Measurements from ENCODE around the gene KRTAP23-1. TPM values are rescaled to one million over a fixed set of nuclear protein-coding genes. Genes with fewer than 3 reads are reported as not detected.
A peak's percentile ranks its signal among the peaks of the same experiment; 100 is the strongest.

The KRTAP23-1 gene, protein sequence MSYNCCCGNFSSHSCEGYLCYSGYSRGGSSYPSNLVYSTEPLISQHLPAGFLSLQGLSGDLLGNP
- total RNA-seq (2021; fragmentation: NEBNext Ultra II Directional; extraction: Animal tissue kit (Norgen Biotek cat#: 25700)) (not detected in 2 replicates), polyA plus RNA-seq (2011; rRNA removed) (not detected in 2 replicates), polyA minus RNA-seq (2011; rRNA and poly(A)+ RNA removed) (not detected in 2 replicates)
- not detected for polyA plus RNA-seq (2011; cell fraction: cytosol; rRNA removed)
- polyA plus RNA-seq (2011; cell fraction: nucleus; rRNA removed) = not detected
- not detected in 4 replicates for polyA plus RNA-seq (2012, experiment 1 of 2)
- polyA plus RNA-seq (2012, experiment 2 of 2) = not detected
- not detected for polyA plus RNA-seq (2013, experiment 1 of 2)
- not detected for polyA plus RNA-seq (2013, experiment 2 of 2)
- polyA minus RNA-seq (2011; cell fraction: cytosol; rRNA and poly(A)+ RNA removed) = not detected
- polyA minus RNA-seq (2011; cell fraction: nucleus; rRNA and poly(A)+ RNA removed) = not detected
- long read RNA-seq, experiment 1 = 0 reads
- long read RNA-seq, experiment 2 = 0 reads

DNA sequence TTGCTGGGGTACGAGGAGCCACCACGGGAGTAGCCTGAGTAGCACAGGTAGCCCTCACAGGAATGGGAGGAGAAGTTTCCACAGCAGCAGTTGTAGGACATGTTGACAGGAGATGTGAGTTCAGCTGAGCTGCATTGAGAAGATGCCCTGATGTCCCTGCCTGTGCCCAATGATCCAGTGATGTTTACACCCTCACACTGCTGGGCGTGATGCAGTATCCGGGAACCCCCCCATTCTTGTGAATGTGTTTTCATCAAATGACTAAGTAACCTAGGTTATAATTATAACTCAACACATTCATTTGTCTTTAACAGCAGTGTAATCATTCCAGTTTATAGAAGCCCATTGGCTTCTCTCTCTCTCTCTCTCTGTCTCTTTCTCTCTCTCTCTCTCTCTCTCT, at the start of gene KRTAP23-1:
Gene KRTAP23-1 (minus strand): TSS at position 101 of the 400 bp plus-strand sequence. CDS start 0 bp downstream, at position 101.
- no peak within 1 kb of the TSS for H3K14ac ChIP-seq (ENCODE audit: insufficient read length)
- ChIA-PET POLR2A (ENCODE audit: partially characterized antibody) (no interaction called here), CTCF (ENCODE audit: partially characterized antibody) (interaction anchor here (0.6 to 1.7 kb wide), 4 partner anchors 60 to 721 kb away, joined by 3 to 8 read pairs (median 4); no protein-coding TSS in a partner anchor)
- no peak within 1 kb of the TSS for H3K4me3 ChIP-seq (ENCODE audit: extremely low read depth in 1 of 4, insufficient read depth in 2 of 4, low read depth in 3 of 4, low read length in 4 of 4)
- H3K23ac ChIP-seq (ENCODE audit: insufficient read length) = no peak within 1 kb of the TSS
- no peak within 1 kb of the TSS for H3K56ac ChIP-seq (replicated peaks; ENCODE audit: insufficient read length, low read depth, low read length)
- H2BK5ac ChIP-seq (ENCODE audit: low read depth, low read length) = no peak within 1 kb of the TSS
- no peak within 1 kb of the TSS; the same call in 1 of the 2 replicates for H2BK15ac ChIP-seq (ENCODE audit: low read length)
- no peak within 1 kb of the TSS for H4K5ac ChIP-seq (ENCODE audit: insufficient read length, low read depth, low read length)
- H2BK120ac ChIP-seq (replicated peaks; ENCODE audit: low read depth, low read length) = no peak within 1 kb of the TSS
- H3K36me3 ChIP-seq (ENCODE audit: control insufficient read depth in 2 of 4, insufficient read depth in 4 of 4, low read length in 3 of 4) = no peaks in the 10 kb centered on the region
- no peak within 1 kb of the TSS for H2BK20ac ChIP-seq (ENCODE audit: low read length)
- no peaks in the 10 kb centered on the region for H3K23me2 ChIP-seq (ENCODE audit: low read depth, low read length)
- no peak within 1 kb of the TSS for H3K9ac ChIP-seq (replicated peaks in 1 of 4; ENCODE audit: extremely low read depth in 1 of 4, low read depth in 3 of 4, low read length in 3 of 4)
- H3K27me3 ChIP-seq (replicated peaks in 1 of 4; ENCODE audit: control insufficient read depth in 3 of 4, extremely low read depth in 1 of 4, insufficient read depth in 3 of 4, low read length in 3 of 4) = no peaks in the 10 kb centered on the region
- H3K79me2 ChIP-seq (ENCODE audit: control insufficient read depth in 1 of 2, insufficient read depth in 2 of 2, low read length in 2 of 2) = no peaks in the 10 kb centered on the region
- no peak within 1 kb of the TSS for H3K18ac ChIP-seq (ENCODE audit: extremely low read depth, low read length)
- FAIRE-seq (no peak), DNase-seq (ENCODE audit: low read depth in 1 of 2, low spot score in 2 of 2) (no peak)
- peaks cover 0 to 2% (median 0%) of the 10 kb centered on the region in 4 experiments; a peak in 2 of 7 replicates for H3K4me1 ChIP-seq (replicated peaks in 1 of 4; ENCODE audit: control insufficient read depth in 3 of 4, insufficient read depth in 4 of 4, low read length in 3 of 4)
- H4K8ac ChIP-seq (ENCODE audit: extremely low read depth, insufficient read depth, low read length) = no peak within 1 kb of the TSS
- H3K4ac ChIP-seq (replicated peaks; ENCODE audit: insufficient read length, low read depth, low read length) = no peak within 1 kb of the TSS
- H3K4me2 ChIP-seq (ENCODE audit: insufficient read depth in 1 of 2, low read depth in 2 of 2, low read length in 2 of 2) = no peak within 1 kb of the TSS; a peak in 1 of 4 replicates
- H3K79me1 ChIP-seq (ENCODE audit: low read depth, low read length) = no peaks in the 10 kb centered on the region
- no peak within 1 kb of the TSS for H2BK12ac ChIP-seq (ENCODE audit: low read depth, low read length)
- H2AFZ ChIP-seq (ENCODE audit: low read length) = 0 out of 2 replicates have a peak within 1 kb of the TSS, but pooled peaks have one; percentile 12
- H4K91ac ChIP-seq (replicated peaks; ENCODE audit: insufficient read length, low read length) = no peak within 1 kb of the TSS
- no peaks in the 10 kb centered on the region for H4K20me1 ChIP-seq (replicated peaks in 1 of 2; ENCODE audit: control insufficient read depth in 1 of 2, insufficient read depth in 2 of 2, low read length in 2 of 2)
- 96% methylated on average over 4 of the region's 4 CpGs; no CpG with 5 or more reads in 1 of the 2 experiments for WGBS, 2 experiments (ENCODE audit: extremely low coverage in 1 of 2, insufficient coverage in 1 of 2, insufficient read length in 1 of 2, insufficient replicate concordance in 2 of 2, low coverage in 1 of 2, low lambda C conversion rate in 2 of 2, missing lambda C conversion rate in 1 of 2)
- H3K9me3 ChIP-seq (ENCODE audit: insufficient read depth in 2 of 2, low read depth in 1 of 2, low read length in 1 of 2) = no peaks in the 10 kb centered on the region
- H3K27ac ChIP-seq (ENCODE audit: low read depth, low read length) = no peak within 1 kb of the TSS
- no peak within 1 kb of the TSS for H2AK5ac ChIP-seq (ENCODE audit: low read depth, low read length)
- TF ChIP-seq CTBP2 (IDR thresholded peaks at IDR 0.05; ENCODE audit: borderline replicate concordance, insufficient read depth, insufficient read length, low read length) (no peak), SAP30 (IDR thresholded peaks at IDR 0.05; ENCODE audit: insufficient read depth, insufficient replicate concordance, low read length) (no peak), RAD21 (IDR thresholded peaks at IDR 0.05 in 1 of 2, conservative IDR thresholded peaks at IDR 0.05 in 1 of 2; ENCODE audit: low read depth in 2 of 2, low read length in 2 of 2) (no peak), SIRT6 (IDR thresholded peaks at IDR 0.05; ENCODE audit: low read length) (no peak), PHF8 (conservative IDR thresholded peaks at IDR 0.05; ENCODE audit: low read depth, low read length) (no peak), BACH1 (IDR thresholded peaks at IDR 0.05; ENCODE audit: low read length) (no peak), CBX5 (IDR thresholded peaks at IDR 0.05; ENCODE audit: low read depth, low read length) (no peak), KDM4A (IDR thresholded peaks at IDR 0.05; ENCODE audit: low read depth, low read length, severe bottlenecking) (no peak)
- TF ChIP-seq, protein P1, sequence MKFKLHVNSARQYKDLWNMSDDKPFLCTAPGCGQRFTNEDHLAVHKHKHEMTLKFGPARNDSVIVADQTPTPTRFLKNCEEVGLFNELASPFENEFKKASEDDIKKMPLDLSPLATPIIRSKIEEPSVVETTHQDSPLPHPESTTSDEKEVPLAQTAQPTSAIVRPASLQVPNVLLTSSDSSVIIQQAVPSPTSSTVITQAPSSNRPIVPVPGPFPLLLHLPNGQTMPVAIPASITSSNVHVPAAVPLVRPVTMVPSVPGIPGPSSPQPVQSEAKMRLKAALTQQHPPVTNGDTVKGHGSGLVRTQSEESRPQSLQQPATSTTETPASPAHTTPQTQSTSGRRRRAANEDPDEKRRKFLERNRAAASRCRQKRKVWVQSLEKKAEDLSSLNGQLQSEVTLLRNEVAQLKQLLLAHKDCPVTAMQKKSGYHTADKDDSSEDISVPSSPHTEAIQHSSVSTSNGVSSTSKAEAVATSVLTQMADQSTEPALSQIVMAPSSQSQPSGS (IDR thresholded peaks at IDR 0.05; ENCODE audit: low read length) = no peak

All from H1 (cell line).